Gastroesophageal sphincter (tissue), 3 donors: ENCODE results near the gene F5.

Source experiments
- CTCF ChIP-seq, 4 experiments: fragments of 200-600 bp in 2 of 4; fragments of 450-650 bp in 2 of 4; sonication (generic) in 1 of 4; IDR thresholded peaks; one replicate each; pipeline ENCODE4 v1.5.1; 2017 to 2019; ENCODE audit warnings: antibody characterized with exemption in 4 of 4, mild to moderate bottlenecking in 2 of 4, moderate library complexity in 2 of 4
- EP300 ChIP-seq: sonication (generic); formaldehyde crosslinking; IDR thresholded peaks from one replicate; pipeline ENCODE4 v1.6.1; 2017; ENCODE audit warnings: antibody characterized with exemption, mild to moderate bottlenecking
- POLR2A ChIP-seq, 2 donors: fragments of 450-650 bp; IDR thresholded peaks; one replicate each; pipeline ENCODE4 v1.6.1; 2017; ENCODE audit warnings: antibody characterized with exemption in 2 of 2, mild to moderate bottlenecking in 2 of 2, moderate library complexity in 1 of 2
- POLR2AphosphoS5 ChIP-seq: sonication (generic); formaldehyde crosslinking; IDR thresholded peaks from one replicate; pipeline ENCODE4 v1.6.1; 2017; ENCODE audit warnings: antibody characterized with exemption

GRCh38 chr1:169487133-169487532 is 99.1 kb downstream of the F5 start:
- TF ChIP-seq CTCF (IDR thresholded peaks at IDR 0.05) (no peak), EP300 (no peak), POLR2A (IDR thresholded peaks at IDR 0.05) (no peak), POLR2AphosphoS5 (no peak)
